ENCODE results near the gene SIMC1.

DNA sequence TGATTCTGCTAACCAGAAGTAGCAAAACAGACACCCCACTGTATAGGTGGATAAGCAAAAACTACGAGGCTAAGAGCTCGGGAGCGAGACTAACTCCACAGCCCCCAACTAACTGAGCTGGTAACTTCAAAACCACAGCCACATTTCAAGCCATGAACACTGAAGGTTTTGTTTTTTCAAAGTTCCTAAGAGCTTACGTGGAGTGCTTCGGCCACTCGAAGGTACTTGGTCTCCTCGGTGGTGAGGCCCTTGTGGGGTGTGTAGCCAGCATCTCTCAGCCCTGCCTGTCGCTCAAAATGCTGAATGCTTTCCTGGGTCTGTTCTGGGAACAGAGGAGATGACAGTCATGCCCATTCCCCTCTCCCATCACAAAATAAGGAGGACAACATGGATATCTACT is 112.2 kb downstream of the SIMC1 start:
- no peak for TF ChIP-seq SIN3A (IDR thresholded peaks at IDR 0.05; ENCODE audit: borderline replicate concordance, low read depth, low read length)
- no peak for TF ChIP-seq TEAD4 (IDR thresholded peaks at IDR 0.05; ENCODE audit: borderline replicate concordance, insufficient read depth)
- TF ChIP-seq POLR2AphosphoS5 (IDR thresholded peaks at IDR 0.05; ENCODE audit: low read depth, low read length) = no peak
- TF ChIP-seq, protein P1, sequence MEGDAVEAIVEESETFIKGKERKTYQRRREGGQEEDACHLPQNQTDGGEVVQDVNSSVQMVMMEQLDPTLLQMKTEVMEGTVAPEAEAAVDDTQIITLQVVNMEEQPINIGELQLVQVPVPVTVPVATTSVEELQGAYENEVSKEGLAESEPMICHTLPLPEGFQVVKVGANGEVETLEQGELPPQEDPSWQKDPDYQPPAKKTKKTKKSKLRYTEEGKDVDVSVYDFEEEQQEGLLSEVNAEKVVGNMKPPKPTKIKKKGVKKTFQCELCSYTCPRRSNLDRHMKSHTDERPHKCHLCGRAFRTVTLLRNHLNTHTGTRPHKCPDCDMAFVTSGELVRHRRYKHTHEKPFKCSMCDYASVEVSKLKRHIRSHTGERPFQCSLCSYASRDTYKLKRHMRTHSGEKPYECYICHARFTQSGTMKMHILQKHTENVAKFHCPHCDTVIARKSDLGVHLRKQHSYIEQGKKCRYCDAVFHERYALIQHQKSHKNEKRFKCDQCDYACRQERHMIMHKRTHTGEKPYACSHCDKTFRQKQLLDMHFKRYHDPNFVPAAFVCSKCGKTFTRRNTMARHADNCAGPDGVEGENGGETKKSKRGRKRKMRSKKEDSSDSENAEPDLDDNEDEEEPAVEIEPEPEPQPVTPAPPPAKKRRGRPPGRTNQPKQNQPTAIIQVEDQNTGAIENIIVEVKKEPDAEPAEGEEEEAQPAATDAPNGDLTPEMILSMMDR (IDR thresholded peaks at IDR 0.05) = no peak
- no peak for TF ChIP-seq SMC3 (IDR thresholded peaks at IDR 0.05; ENCODE audit: low read depth, low read length)
- TF ChIP-seq YY1 (IDR thresholded peaks at IDR 0.05; ENCODE audit: low read depth) = no peak
- TF ChIP-seq EZH2phosphoT487 (IDR thresholded peaks at IDR 0.05; ENCODE audit: borderline replicate concordance, low read depth) = no peak

Measured in SK-N-SH (cell line).